Measurements from ENCODE around the gene CENATAC.
"Not testable (repeated sequence)": the region's sequence is repeated elsewhere in the genome, so short reads cannot be mapped to it uniquely, and the experiment has no call there.

CENATAC gene

DNA sequence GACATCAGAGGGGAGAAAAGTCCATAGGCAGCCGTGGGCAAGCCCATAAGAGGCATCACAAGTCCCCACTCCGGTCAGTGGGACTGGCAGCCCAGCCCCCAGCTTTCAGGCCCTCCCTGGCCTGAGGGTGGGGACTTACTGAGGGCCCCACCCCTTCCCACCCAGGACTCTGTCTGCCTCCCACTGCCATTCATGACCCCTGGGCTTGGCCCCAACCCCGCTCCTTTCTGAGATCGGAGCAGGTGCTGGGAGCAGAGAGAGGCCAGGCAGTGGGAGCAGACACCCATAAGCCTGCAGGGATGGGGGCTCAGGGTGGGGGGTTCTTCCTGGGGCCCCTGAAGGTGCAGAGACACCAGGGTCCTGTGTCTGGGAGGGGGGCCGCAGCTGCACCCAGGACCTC lies 36.7 kb upstream of the CENATAC start:
- H2AFZ ChIP-seq (ENCODE audit: low read depth, low read length), result no peak overlapping the region

GRCh38 chr11:118961591-118961990 lies 36.3 kb upstream of the CENATAC start:
- Histone ChIP-seq H3K4me2 (ENCODE audit: low read length) (no peak overlapping the region), H2AFZ (ENCODE audit: low read depth, low read length) (no peak overlapping the region)
- TF ChIP-seq CTCF (IDR thresholded peaks at IDR 0.05; ENCODE audit: low read depth, low read length), result no peak

More for the DNA sequence above, 36.7 kb upstream of the CENATAC start:
- H3K4me3 ChIP-seq (ENCODE audit: low read length), result no peak overlapping the region
- no peaks in the 10 kb centered on the region for H3K27me3 ChIP-seq (ENCODE audit: low read depth, low read length)
- no peaks in the 10 kb centered on the region for H3K4me1 ChIP-seq (ENCODE audit: low read length)
- H3K9me3 ChIP-seq (ENCODE audit: insufficient read depth, low read length), result no peaks in the 10 kb centered on the region
- H3K4me2 ChIP-seq (ENCODE audit: low read length), result no peak overlapping the region
- no peaks in the 10 kb centered on the region for H3K36me3 ChIP-seq (replicated peaks; ENCODE audit: low read depth, low read length)
- no peak for TF ChIP-seq EZH2phosphoT487 (IDR thresholded peaks at IDR 0.05; ENCODE audit: low read depth)
- TF ChIP-seq CTCF (IDR thresholded peaks at IDR 0.05; ENCODE audit: low read depth, low read length), result no peak
- no peaks in the 10 kb centered on the region for H4K20me1 ChIP-seq (ENCODE audit: insufficient read depth, low read length)
- no peaks in the 10 kb centered on the region for H3K79me2 ChIP-seq (ENCODE audit: low read length)
- no peak overlapping the region for H3K27ac ChIP-seq (ENCODE audit: low read length)
- no peak overlapping the region for H3K9ac ChIP-seq (ENCODE audit: low read length)

DNA sequence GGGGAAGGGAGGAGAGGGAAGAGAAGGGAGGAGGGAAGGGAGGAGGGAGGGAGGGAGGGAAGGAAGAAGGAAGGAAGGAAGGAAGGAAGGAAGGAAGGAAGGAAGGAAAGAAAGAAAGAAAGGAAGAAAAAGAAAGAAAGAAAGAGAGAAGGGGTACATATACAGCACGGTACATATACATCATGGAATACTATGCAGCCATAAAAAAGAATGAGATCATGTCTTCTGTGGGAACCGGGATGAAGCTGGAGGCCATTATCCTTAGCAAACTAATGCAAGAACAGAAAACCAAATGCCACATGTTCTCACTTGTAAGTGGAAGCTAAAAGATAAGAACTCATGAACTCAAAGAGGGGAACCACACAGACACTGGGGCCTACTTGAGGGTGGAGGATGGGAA lies 28.4 kb upstream of the CENATAC start:
- H3K4me2 ChIP-seq (ENCODE audit: low read length); H3K9me3 ChIP-seq (ENCODE audit: insufficient read depth, low read length); H3K79me2 ChIP-seq (ENCODE audit: low read length); H3K4me3 ChIP-seq (ENCODE audit: low read length); H3K27me3 ChIP-seq (ENCODE audit: low read depth, low read length); H3K9ac ChIP-seq (ENCODE audit: low read length); H2AFZ ChIP-seq (ENCODE audit: low read depth, low read length); H3K27ac ChIP-seq (ENCODE audit: low read length); H3K4me1 ChIP-seq (ENCODE audit: low read length); H4K20me1 ChIP-seq (ENCODE audit: insufficient read depth, low read length); H3K36me3 ChIP-seq (replicated peaks; ENCODE audit: low read depth, low read length): not testable (repeated sequence)

More at GRCh38 chr11:118961591-118961990, 36.3 kb upstream of the CENATAC start:
- Histone ChIP-seq H3K4me3 (ENCODE audit: low read length) (no peak overlapping the region), H3K9ac (ENCODE audit: low read length) (no peak overlapping the region), H3K27me3 (ENCODE audit: low read depth, low read length) (no peaks in the 10 kb centered on the region), H3K27ac (ENCODE audit: low read length) (no peak overlapping the region), H3K79me2 (ENCODE audit: low read length) (no peaks in the 10 kb centered on the region), H3K36me3 (replicated peaks; ENCODE audit: low read depth, low read length) (no peaks in the 10 kb centered on the region), H4K20me1 (ENCODE audit: insufficient read depth, low read length) (no peaks in the 10 kb centered on the region), H3K4me1 (ENCODE audit: low read length) (no peaks in the 10 kb centered on the region), H3K9me3 (ENCODE audit: insufficient read depth, low read length) (no peaks in the 10 kb centered on the region)

DNA sequence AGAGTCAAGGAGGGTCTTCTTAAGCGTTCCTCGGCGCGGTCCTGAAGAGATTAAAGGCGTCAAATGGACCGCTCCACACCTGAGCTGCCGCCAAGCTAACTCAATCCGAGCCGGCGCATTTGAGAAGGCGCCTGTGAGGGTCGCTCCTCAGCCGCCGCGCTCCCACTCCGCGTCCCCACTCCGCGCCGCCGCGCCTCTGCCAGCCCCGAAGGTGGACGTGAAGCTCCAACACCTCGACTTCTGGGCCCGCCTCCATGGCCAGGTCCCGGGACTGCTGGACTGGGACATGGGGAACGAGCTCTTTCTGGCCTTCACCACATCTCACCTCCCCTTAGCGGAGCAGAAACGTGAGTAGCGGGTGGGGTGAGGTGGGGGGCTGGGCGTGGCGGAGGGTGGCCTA lies 26.3 kb upstream of the CENATAC start, which contains the start of gene FOXR1:
Gene FOXR1, plus strand, starts transcription at position 116 of the 400 bp plus-strand sequence. Its CDS starts 171 bp downstream, at position 287.
- Histone ChIP-seq H3K4me3 (ENCODE audit: low read length) (no peak within 1 kb of the TSS), H2AFZ (ENCODE audit: low read depth, low read length) (no peak within 1 kb of the TSS), H3K4me2 (ENCODE audit: low read length) (no peak within 1 kb of the TSS), H4K20me1 (ENCODE audit: insufficient read depth, low read length) (no peaks in the 10 kb centered on the region), H3K27me3 (ENCODE audit: low read depth, low read length) (peaks cover 12% of the 10 kb centered on the region), H3K9ac (ENCODE audit: low read length) (no peak within 1 kb of the TSS), H3K9me3 (ENCODE audit: insufficient read depth, low read length) (no peaks in the 10 kb centered on the region), H3K27ac (ENCODE audit: low read length) (no peak within 1 kb of the TSS), H3K4me1 (ENCODE audit: low read length) (no peaks in the 10 kb centered on the region), H3K36me3 (replicated peaks; ENCODE audit: low read depth, low read length) (no peaks in the 10 kb centered on the region), H3K79me2 (ENCODE audit: low read length) (no peaks in the 10 kb centered on the region)
- TF ChIP-seq CTCF (IDR thresholded peaks at IDR 0.05; ENCODE audit: low read depth, low read length) (no peak), EZH2phosphoT487 (IDR thresholded peaks at IDR 0.05; ENCODE audit: low read depth) (no peak)

- Histone ChIP-seq H3K9ac (ENCODE audit: low read length) (no peak overlapping the region), H3K4me1 (ENCODE audit: low read length) (no peaks in the 10 kb centered on the region), H3K4me3 (ENCODE audit: low read length) (no peak overlapping the region), H3K79me2 (ENCODE audit: low read length) (no peaks in the 10 kb centered on the region), H3K27me3 (ENCODE audit: low read depth, low read length) (peaks cover 13% of the 10 kb centered on the region), H3K4me2 (ENCODE audit: low read length) (no peak overlapping the region), H2AFZ (ENCODE audit: low read depth, low read length) (no peak overlapping the region), H3K9me3 (ENCODE audit: insufficient read depth, low read length) (no peaks in the 10 kb centered on the region), H3K36me3 (replicated peaks; ENCODE audit: low read depth, low read length) (no peaks in the 10 kb centered on the region), H4K20me1 (ENCODE audit: insufficient read depth, low read length) (no peaks in the 10 kb centered on the region), H3K27ac (ENCODE audit: low read length) (no peak overlapping the region)
- TF ChIP-seq CTCF (IDR thresholded peaks at IDR 0.05; ENCODE audit: low read depth, low read length) (no peak), EZH2phosphoT487 (IDR thresholded peaks at IDR 0.05; ENCODE audit: low read depth) (no peak)
Measured at GRCh38 chr11:118973985-118974384, 24.0 kb upstream of the CENATAC start.

Measured in OCI-LY3 (cell line).